Renal cortical epithelial cell (primary cell): ENCODE data around the gene RSPH9. TPM values are rescaled to one million over a fixed set of nuclear protein-coding genes. Genes with fewer than 3 reads are reported as not detected.
A peak's percentile ranks its signal among the peaks of the same experiment; 100 is the strongest.

Source experiments
- DNase-seq: peaks from one replicate; pipeline ENCODE4 v3.0.0-alpha.2; 2011; ENCODE audit warnings: low read depth
- total RNA-seq: library from RNA; depleted of rRNA; stranded (reverse); fragments of >200 nt; gene quantifications from 2 replicates; pipeline ENCODE4 v1.2.3, GENCODE V29; 2014

RSPH9 gene
- total RNA-seq, 1 donor from 2014 or later: 0.35 TPM

DNA sequence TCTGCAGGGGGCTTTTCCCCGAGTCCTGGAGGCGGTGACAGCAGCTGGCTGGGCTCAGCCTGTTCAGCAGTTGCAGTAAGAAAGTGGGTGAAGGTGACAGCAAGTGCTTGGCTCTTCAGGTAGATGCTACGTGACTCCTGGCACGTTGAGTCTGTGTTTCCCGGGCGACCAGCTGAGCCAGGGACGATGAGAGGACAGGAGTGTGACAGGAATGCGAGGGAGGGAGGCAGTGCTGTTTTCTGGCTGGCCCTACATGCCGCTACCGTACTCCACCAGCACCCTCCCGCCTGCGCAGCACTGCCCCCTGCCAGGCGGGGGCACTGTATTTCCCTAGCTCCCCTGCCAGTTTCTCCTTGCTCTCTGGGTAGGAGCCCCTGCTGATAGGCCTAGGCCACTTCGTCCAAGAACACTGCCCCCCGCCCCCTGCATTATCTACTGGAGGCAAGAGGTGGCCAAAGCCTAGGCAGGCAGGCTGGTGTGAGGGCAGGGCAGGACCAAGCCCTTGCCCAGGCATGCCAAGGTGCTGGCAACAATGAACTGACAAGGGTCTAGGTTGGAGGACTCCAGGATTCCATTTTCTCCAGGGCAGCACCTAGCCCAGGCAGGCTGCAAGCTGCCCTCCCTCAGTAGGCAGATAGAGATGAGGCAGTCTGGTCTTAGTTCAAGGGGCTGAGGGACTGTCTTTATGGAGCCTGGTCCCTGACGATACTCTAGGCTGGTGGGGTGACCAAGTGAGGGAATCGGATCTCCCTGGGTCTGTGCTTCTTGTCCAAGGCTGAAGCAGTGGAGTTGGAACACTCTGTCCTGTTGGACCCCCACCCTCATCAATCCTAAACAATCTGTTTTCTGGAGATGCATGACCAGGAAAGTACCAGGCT is 23.6 kb downstream of the RSPH9 start:
- DNase-seq: peak; percentile 82

- DNase-seq: peak; percentile 19
Observed at GRCh38 chr6:43669050-43669921, 24.4 kb downstream of the RSPH9 start.

- DNase-seq: no peak
Observed at GRCh38 chr6:43669922-43670622, 25.2 kb downstream of the RSPH9 start.

DNA sequence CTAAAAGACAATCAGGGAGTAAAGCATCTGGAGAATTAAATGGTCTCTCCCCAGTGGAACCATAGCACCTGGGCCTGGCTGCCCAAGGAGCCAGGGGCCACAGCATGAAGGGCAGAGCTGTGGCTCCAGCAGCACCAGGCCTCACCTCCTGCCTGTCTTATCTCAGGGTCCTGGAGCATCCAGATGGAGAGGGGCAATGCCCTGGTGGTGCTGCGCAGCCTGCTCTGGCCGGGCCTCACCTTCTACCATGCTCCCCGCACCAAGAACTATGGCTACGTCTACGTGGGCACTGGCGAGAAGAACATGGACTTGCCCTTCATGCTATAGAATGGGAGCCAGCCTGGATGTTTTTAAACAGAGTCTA is 25.8 kb downstream of the RSPH9 start:
- DNase-seq: no peak

GRCh38 chr6:43671011-43671800 is 26.4 kb downstream of the RSPH9 start:
- no peak for DNase-seq

DNA sequence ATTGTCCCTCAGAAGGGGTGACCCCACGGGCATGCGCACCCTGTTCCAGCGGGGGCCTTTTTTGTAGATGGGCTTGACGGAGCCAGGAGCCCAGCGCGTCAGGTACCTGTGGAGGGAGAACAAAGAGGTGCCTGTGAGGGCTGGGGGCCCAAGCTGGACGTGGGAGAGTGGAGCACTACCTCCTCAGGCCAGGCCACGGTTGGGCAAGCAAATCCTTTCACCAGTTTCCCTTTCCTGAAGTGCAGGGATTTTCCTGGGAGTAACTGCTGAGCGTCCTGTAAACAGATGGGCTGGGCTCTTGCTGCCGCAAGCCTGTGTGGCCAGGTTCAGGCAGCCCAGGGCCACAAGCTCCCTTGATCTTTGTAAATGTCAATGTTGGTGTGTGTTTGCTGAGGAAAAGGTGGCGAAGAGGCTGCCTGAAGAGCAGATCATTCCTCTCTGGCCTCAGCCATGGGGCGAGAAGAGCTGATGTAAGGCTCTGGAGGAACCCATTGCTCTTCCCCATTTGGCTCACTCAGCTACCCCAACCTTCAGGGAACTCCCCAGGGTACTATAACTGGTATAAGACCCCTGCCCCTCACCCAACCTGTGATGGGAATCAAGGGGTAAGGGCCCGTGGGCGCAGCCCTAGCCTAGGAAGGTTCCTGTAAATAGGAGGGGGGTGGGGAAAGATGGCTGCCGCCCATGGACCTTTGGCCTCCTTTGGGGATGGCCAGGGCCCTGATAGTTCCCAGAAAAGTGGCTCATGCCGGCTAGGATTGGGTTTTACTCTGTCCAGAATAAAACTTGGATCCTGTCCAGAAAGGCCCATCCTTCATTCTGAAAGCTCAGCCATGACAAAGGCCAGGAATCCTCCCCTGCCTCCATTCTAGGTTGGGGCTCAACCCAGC is 27.2 kb downstream of the RSPH9 start:
- no peak for DNase-seq

DNA sequence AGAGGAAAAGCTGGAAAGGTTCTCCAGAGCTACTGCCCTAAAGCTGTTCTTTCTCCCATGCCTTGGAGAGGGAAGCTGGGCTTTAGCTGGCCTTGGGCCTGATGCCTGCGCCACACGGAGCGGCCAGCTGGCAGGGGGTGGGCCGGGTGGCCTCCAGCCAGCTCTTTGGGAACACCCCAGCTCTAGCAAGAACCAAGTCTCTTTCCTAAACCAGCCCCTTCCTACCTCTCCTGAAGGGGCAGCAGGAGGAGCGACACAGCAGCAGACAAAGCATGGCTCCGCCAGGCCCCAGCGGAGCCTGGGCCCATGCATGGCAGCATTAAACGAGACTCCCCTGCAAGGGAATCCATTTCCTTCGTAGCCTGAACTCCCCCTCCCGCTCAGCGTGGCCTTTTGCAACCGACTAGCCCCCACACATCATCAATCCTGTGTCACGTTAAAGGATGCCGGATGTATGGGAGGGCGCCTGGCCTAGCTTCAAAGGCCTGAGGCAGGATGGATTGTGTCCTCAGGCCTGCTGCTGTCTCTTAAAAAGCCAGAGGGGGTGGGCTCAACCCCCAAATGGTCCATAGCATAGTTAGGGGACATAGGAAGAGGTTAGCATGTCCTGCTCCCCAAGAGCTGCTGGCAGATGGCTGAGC is 28.7 kb downstream of the RSPH9 start:
- no peak for DNase-seq

DNA sequence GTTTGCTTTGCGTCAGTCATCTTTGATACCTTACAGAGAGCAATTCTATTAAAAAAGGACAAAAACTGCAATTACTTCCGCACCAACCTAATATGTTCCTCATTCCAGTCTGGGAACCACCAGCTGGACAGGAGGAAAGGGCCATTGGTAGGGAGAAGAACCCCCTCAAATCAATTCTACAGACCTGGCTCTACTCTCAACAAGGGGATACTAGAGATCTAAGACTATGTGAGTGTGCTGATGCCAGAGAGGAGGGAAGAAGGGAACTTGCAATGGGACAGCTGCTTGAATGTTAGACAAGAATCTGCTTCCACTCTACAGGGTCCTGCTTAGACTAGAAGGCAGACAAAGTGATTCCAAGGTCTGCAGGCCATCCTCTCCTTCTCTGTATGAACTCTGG is 29.5 kb downstream of the RSPH9 start:
- DNase-seq: no peak

DNA sequence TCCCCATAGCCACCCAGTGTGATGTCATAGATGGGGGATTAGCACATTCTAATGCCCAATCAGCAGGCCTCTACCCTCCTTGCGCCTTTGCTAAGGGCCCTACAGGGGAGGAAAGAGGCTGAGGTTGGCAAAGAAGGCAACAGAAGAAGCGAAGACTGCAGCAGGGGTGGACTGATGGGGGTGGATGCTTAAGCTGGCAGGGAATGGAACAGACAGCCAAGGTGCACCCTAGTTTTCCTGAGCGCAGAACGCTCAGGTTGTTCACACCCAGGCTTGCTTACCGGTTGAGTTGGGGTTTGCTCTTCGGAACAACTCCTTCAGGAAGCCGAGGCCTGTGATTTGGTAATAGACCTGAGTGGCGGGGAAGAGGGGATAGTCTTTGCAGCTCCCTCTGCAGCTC is 30.1 kb downstream of the RSPH9 start:
- DNase-seq: no peak

GRCh38 chr6:43676962-43677606 is 32.2 kb downstream of the RSPH9 start:
- no peak for DNase-seq

- DNase-seq: no peak
Observed at GRCh38 chr6:43677759-43678158, 32.9 kb downstream of the RSPH9 start.

DNA sequence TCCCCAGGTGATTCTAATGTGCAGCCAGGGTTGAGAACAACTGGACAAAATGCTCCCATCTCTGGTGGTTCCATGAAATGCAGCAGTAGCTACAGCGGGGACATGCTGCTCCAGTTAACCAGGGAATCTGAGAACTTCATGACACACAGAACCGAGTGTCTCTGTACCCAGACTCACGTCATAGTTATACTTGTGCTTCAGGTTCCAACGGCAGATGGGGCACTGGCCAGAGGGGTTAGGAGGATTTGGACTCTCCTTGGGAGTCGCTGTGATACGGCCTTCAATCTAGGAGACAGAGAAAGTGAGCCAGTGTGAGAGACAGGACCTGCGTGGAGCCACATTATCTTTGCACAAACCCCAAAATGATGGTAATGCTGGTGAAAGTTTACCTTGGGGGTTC is 33.5 kb downstream of the RSPH9 start:
- DNase-seq: no peak

- DNase-seq: no peak
Observed at GRCh38 chr6:43679057-43679456, 34.2 kb downstream of the RSPH9 start.

DNA sequence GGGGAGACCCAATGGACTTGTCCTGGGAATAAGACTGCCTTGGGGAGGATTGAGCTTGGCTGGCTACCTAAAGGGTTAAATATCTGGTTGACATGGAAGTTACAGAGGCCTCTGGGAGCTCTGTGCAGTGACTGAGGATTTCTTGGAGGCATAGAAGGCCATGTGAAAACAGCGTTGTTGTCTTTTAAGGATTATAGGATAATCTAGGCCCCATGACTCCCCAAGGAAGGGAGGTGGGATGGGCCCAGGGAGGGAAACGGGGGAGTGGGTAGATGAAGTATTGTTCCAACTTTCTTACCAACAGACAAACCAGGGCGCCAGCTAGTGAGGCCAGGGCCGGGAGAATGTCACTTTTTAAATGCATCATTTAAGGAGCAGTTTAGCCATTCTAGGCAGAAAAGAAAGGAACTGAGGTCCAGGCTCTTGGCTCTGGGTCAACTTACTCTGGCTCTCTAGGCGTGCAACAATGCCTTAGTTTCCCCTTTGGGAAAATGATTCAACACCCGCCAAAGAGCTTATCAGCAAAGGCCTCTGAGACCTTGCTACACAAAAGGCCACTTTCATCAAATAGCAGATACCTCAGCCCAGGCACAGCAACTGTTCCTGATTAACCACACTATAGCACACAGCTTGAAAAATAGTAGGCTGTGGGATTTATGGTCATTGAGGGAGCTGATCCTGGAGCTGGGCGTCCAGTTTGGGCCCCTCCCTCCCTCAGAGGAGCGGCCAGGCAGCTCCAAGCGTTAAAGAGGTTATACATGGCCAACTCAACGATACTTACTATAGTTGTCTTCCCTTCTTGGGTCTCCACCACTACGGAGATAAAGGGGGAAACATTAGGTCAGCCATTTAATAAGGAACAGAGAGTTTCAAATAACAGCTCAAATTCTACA is 35.7 kb downstream of the RSPH9 start:
- DNase-seq: no peak

DNA sequence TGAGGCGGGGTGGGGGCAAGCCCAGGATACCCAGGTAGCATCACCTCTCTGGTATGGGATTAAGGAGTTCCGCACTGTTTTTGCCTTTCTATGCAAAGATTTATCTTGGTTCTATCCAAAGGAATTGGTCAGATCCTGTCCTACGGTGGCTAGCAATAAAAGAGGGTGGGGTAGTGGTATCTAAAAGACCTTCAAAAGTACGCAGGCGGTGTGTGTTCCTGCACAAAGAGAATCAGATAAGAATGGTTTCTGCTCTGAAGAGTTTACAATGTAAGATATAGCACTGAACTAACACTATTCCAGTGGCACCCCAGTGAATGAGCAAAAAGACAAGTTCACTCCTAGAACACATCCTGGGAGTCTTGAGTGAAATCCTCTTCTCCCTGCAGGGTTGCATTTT is 36.5 kb downstream of the RSPH9 start:
- DNase-seq: no peak

GRCh38 chr6:43682724-43683429 is 38.0 kb downstream of the RSPH9 start:
- DNase-seq: no peak

GRCh38 chr6:43683708-43684455 is 39.0 kb downstream of the RSPH9 start:
- no peak for DNase-seq
